Hepatocyte (in vitro differentiated cells): ENCODE data around the gene ZNF830. TPM values are rescaled to one million over a fixed set of nuclear protein-coding genes. Genes with fewer than 3 reads are reported as not detected.
"Not testable (repeated sequence)": the region's sequence is repeated elsewhere in the genome, so short reads cannot be mapped to it uniquely, and the experiment has no call there.

ENCODE experiments used
- DNase-seq: peaks from one replicate; pipeline ENCODE4 v3.0.0-alpha.2; 2016; ENCODE audit warnings: low spot score
- H2AFZ ChIP-seq: fragments of 200-600 bp; sonication (generic); 2 replicates; pipeline ENCODE4 v1.6.0; 2016; ENCODE audit warnings: antibody characterized with exemption, mild to moderate bottlenecking
- H3K27ac ChIP-seq: fragments of 200-600 bp; sonication (generic); 2 replicates; pipeline ENCODE4 v1.5.1; 2016; ENCODE audit warnings: mild to moderate bottlenecking
- H3K27me3 ChIP-seq: fragments of 200-600 bp; sonication (generic); 2 replicates; pipeline ENCODE4 v1.6.1; 2016
- H3K36me3 ChIP-seq: fragments of 200-600 bp; sonication (generic); replicated peaks from 2 replicates; pipeline ENCODE4 v1.5.1; 2016; ENCODE audit warnings: low read depth; ENCODE audit not compliant: insufficient read depth
- H3K4me1 ChIP-seq: fragments of 200-600 bp; sonication (generic); 2 replicates; pipeline ENCODE4 v1.5.1; 2016; ENCODE audit warnings: mild to moderate bottlenecking, moderate library complexity; ENCODE audit not compliant: insufficient read depth
- H3K4me2 ChIP-seq: fragments of 200-600 bp; sonication (generic); 2 replicates; pipeline ENCODE4 v1.6.0; 2016
- H3K4me3 ChIP-seq: fragments of 200-600 bp; sonication (generic); 2 replicates; pipeline ENCODE4 v1.5.1; 2016; ENCODE audit warnings: mild to moderate bottlenecking
- H3K79me2 ChIP-seq: fragments of 200-600 bp; sonication (generic); 2 replicates; pipeline ENCODE4 v1.6.0; 2017; ENCODE audit warnings: mild to moderate bottlenecking
- H3K9me2 ChIP-seq: fragments of 200-600 bp; sonication (generic); replicated peaks from 2 replicates; pipeline ENCODE4 v1.6.0; 2017; ENCODE audit warnings: mild to moderate bottlenecking; ENCODE audit not compliant: insufficient read depth
- H3K9me3 ChIP-seq: fragments of 200-600 bp; sonication (generic); 2 replicates; pipeline ENCODE4 v1.5.1; 2016; ENCODE audit warnings: low read depth, mild to moderate bottlenecking
- H4K20me1 ChIP-seq: fragments of 200-600 bp; sonication (generic); 2 replicates; pipeline ENCODE4 v1.6.0; 2016; ENCODE audit warnings: mild to moderate bottlenecking; ENCODE audit not compliant: insufficient read depth, poor library complexity, severe bottlenecking
- CTCF ChIP-seq: fragments of 200-600 bp; sonication (generic); IDR thresholded peaks from 2 replicates; pipeline ENCODE4 v1.5.1; 2016; ENCODE audit warnings: antibody characterized with exemption, mild to moderate bottlenecking; ENCODE audit not compliant: poor library complexity
- EZH2 ChIP-seq: fragments of 200-600 bp; sonication (generic); IDR thresholded peaks from 2 replicates; pipeline ENCODE4 v1.6.1; 2016; ENCODE audit warnings: antibody characterized with exemption, mild to moderate bottlenecking, borderline replicate concordance
- EZH2phosphoT487 ChIP-seq: fragments of 200-600 bp; sonication (generic); IDR thresholded peaks from one replicate; pipeline ENCODE4 v1.6.1; 2018; ENCODE audit warnings: antibody characterized with exemption, mild to moderate bottlenecking, low read depth, moderate library complexity; ENCODE audit not compliant: unreplicated experiment, severe bottlenecking
- WGBS: methylation state at CpG from one replicate; pipeline ENCODE4 v1.1.6; 2016; ENCODE audit warnings: low lambda C conversion rate; ENCODE audit errors: missing lambda C conversion rate; 5-methylcytosine and 5-hydroxymethylcytosine counted together
- polyA plus RNA-seq: library from polyadenylated mRNA; unstranded; fragments of >200 nt; fragmentation: Nextera tagmentation; extraction: Ambion mirVana; gene quantifications from 2 replicates; pipeline ENCODE4 v1.2.1, GENCODE V29; 2016
- total RNA-seq: library from RNA; depleted of rRNA; stranded (reverse); fragments of >200 nt; gene quantifications from 2 replicates; pipeline ENCODE4 v1.2.3, GENCODE V29; 2014

The ZNF830 gene
- total and polyA plus RNA-seq, 2 experiments from 2014 or later, result 11.0 to 11.8 TPM

GRCh38 chr17:34917381-34917780 lies 44.0 kb upstream of the ZNF830 start:
- TF ChIP-seq EZH2 (no peak), CTCF (no peak), EZH2phosphoT487 (no peak)

GRCh38 chr17:34920676-34921075 lies 40.7 kb upstream of the ZNF830 start:
- H4K20me1 ChIP-seq, result no peaks in the 10 kb centered on the region
- no peak overlapping the region for H2AFZ ChIP-seq
- no peak overlapping the region for H3K4me3 ChIP-seq
- no peaks in the 10 kb centered on the region for H3K9me3 ChIP-seq
- H3K27ac ChIP-seq, result no peak overlapping the region
- H3K4me1 ChIP-seq, result no peaks in the 10 kb centered on the region
- WGBS, result 81% methylated on average over 4 of the region's 4 CpGs
- no peaks in the 10 kb centered on the region for H3K9me2 ChIP-seq
- H3K4me2 ChIP-seq, result no peak overlapping the region
- no peaks in the 10 kb centered on the region for H3K36me3 ChIP-seq
- H3K79me2 ChIP-seq, result no peaks in the 10 kb centered on the region
- TF ChIP-seq CTCF (no peak), EZH2 (no peak), EZH2phosphoT487 (no peak)
- DNase-seq, result no peak
- H3K27me3 ChIP-seq, result no peaks in the 10 kb centered on the region

More at GRCh38 chr17:34917381-34917780, 44.0 kb upstream of the ZNF830 start:
- Histone ChIP-seq H3K9me2 (no peaks in the 10 kb centered on the region), H3K36me3 (no peaks in the 10 kb centered on the region), H4K20me1 (no peaks in the 10 kb centered on the region), H3K79me2 (no peaks in the 10 kb centered on the region), H3K4me1 (no peaks in the 10 kb centered on the region), H3K4me2 (no peak overlapping the region), H3K4me3 (no peak overlapping the region), H3K27ac (no peak overlapping the region), H2AFZ (no peak overlapping the region), H3K27me3 (no peaks in the 10 kb centered on the region), H3K9me3 (no peaks in the 10 kb centered on the region)
- DNase-seq, result no peak
- 83% methylated on average over 1 of the region's 1 CpG for WGBS

- Histone ChIP-seq H3K4me2 (no peak overlapping the region), H2AFZ (no peak overlapping the region), H4K20me1 (no peaks in the 10 kb centered on the region), H3K9me3 (no peaks in the 10 kb centered on the region), H3K79me2 (no peaks in the 10 kb centered on the region), H3K9me2 (no peaks in the 10 kb centered on the region), H3K4me3 (no peak overlapping the region), H3K27me3 (no peaks in the 10 kb centered on the region), H3K27ac (no peak overlapping the region), H3K4me1 (no peaks in the 10 kb centered on the region), H3K36me3 (no peaks in the 10 kb centered on the region)
- TF ChIP-seq CTCF (no peak), EZH2phosphoT487 (no peak), EZH2 (no peak)
- no peak for DNase-seq
- WGBS, result 83% methylated on average over 3 of the region's 3 CpGs
Observed at GRCh38 chr17:34926661-34927060, 34.7 kb upstream of the ZNF830 start.

GRCh38 chr17:34930283-34930682 lies 31.1 kb upstream of the ZNF830 start:
- H3K4me3 ChIP-seq, result no peak overlapping the region
- no peaks in the 10 kb centered on the region for H3K9me2 ChIP-seq
- no peaks in the 10 kb centered on the region for H3K36me3 ChIP-seq
- H3K9me3 ChIP-seq, result no peaks in the 10 kb centered on the region
- no peak for DNase-seq
- no peaks in the 10 kb centered on the region for H3K27me3 ChIP-seq
- no peak for TF ChIP-seq CTCF
- TF ChIP-seq EZH2, result no peak
- no peak for TF ChIP-seq EZH2phosphoT487
- H4K20me1 ChIP-seq, result no peaks in the 10 kb centered on the region
- H2AFZ ChIP-seq, result no peak overlapping the region
- no peaks in the 10 kb centered on the region for H3K79me2 ChIP-seq
- H3K4me2 ChIP-seq, result no peak overlapping the region
- H3K4me1 ChIP-seq, result no peaks in the 10 kb centered on the region
- H3K27ac ChIP-seq, result no peak overlapping the region

GRCh38 chr17:34950780-34951179 lies 10.6 kb upstream of the ZNF830 start:
- H3K79me2 ChIP-seq, H3K27ac ChIP-seq, H3K36me3 ChIP-seq, H3K4me3 ChIP-seq, H3K27me3 ChIP-seq, H3K9me2 ChIP-seq, H2AFZ ChIP-seq, H3K4me1 ChIP-seq, H4K20me1 ChIP-seq, H3K4me2 ChIP-seq, DNase-seq, H3K9me3 ChIP-seq: not testable (repeated sequence)
- 80% methylated on average over 4 of the region's 4 CpGs for WGBS
